Right atrium auricular region (tissue), 2 donors: Measurements from ENCODE around the gene ZNF530. TPM values are rescaled to one million over a fixed set of nuclear protein-coding genes. Genes with fewer than 3 reads are reported as not detected.

Experiments
- DNase-seq: peaks from one replicate; pipeline ENCODE4 v3.0.0-alpha.2; 2019; ENCODE audit warnings: low spot score
- H3K27ac ChIP-seq, 2 donors: fragments of 200-600 bp; sonication (generic); 1 replicate in 1 of 2; 2 replicates in 1 of 2; pipeline ENCODE4 v1.5.1; 2016 to 2019
- H3K27me3 ChIP-seq, 2 donors: fragments of 200-600 bp; sonication (generic); one replicate each; pipeline versions ENCODE4 v1.5.1 to v1.6.0; 2017 to 2019
- H3K36me3 ChIP-seq: fragments of 200-600 bp; sonication (generic); one replicate; pipeline ENCODE4 v1.5.1; 2016
- H3K4me1 ChIP-seq, 2 donors: fragments of 200-600 bp; sonication (generic); one replicate each; pipeline versions ENCODE4 v1.5.1 to v1.6.0; 2017 to 2019
- H3K4me3 ChIP-seq, 2 donors: fragments of 200-600 bp; sonication (generic); 1 replicate in 1 of 2; 2 replicates in 1 of 2; pipeline ENCODE4 v1.5.1; 2017 to 2019; ENCODE audit warnings: mild to moderate bottlenecking in 1 of 2, moderate library complexity in 1 of 2
- H3K9me3 ChIP-seq, 2 donors: fragments of 200-600 bp; sonication (generic); one replicate each; pipeline ENCODE4 v1.5.1; 2019
- total RNA-seq, 2 donors: library from RNA; depleted of rRNA; stranded (reverse); fragments of >200 nt; gene quantifications; one replicate each; pipeline ENCODE4 v1.1.0, GENCODE V29; 2016
- TF ChIP-seq, protein P1 (sequence below), 2 donors: fragments of 200-600 bp; sonication (generic); IDR thresholded peaks; one replicate each; pipeline ENCODE4 v1.5.1; 2019; ENCODE audit warnings: antibody characterized with exemption in 2 of 2

ZNF530 gene
- total RNA-seq, 2 donors from 2014 or later, result 5.7 to 10.8 TPM

GRCh38 chr19:57587529-57587928 lies 12.2 kb upstream of the ZNF530 start:
- Histone ChIP-seq H3K4me3 (no peak overlapping the region), H3K36me3 (peaks cover 33% of the 10 kb centered on the region), H3K27ac (no peak overlapping the region), H3K9me3 (peaks cover 14 to 70% of the 10 kb centered on the region in 2 donors), H3K27me3 (no peaks in the 10 kb centered on the region), H3K4me1 (peaks cover 0 to 15% of the 10 kb centered on the region in 2 donors)
- DNase-seq, result no peak
- TF ChIP-seq, protein P1, sequence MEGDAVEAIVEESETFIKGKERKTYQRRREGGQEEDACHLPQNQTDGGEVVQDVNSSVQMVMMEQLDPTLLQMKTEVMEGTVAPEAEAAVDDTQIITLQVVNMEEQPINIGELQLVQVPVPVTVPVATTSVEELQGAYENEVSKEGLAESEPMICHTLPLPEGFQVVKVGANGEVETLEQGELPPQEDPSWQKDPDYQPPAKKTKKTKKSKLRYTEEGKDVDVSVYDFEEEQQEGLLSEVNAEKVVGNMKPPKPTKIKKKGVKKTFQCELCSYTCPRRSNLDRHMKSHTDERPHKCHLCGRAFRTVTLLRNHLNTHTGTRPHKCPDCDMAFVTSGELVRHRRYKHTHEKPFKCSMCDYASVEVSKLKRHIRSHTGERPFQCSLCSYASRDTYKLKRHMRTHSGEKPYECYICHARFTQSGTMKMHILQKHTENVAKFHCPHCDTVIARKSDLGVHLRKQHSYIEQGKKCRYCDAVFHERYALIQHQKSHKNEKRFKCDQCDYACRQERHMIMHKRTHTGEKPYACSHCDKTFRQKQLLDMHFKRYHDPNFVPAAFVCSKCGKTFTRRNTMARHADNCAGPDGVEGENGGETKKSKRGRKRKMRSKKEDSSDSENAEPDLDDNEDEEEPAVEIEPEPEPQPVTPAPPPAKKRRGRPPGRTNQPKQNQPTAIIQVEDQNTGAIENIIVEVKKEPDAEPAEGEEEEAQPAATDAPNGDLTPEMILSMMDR (IDR thresholded peaks at IDR 0.05), result no peak

DNA sequence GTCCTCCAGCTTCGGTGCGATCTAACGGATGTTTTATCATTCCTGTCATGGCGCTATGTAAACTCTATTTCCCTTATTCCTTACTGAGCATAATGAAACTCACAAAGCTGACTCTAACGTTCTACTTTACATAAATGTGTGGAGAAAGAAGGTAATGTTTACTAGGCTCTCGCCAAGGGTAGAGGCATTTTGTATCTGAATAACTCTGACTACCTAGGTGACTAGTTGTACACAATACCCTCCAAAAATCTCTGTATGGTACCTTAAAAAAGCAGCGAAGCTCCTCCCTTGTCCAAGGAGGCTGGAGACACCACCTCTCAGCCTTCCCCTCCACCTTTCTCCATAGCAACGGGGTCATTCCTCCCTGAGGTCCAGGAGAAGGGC lies 316 bp upstream of the ZNF530 start:
- H3K27me3 ChIP-seq, result no peaks in the 10 kb centered on the region
- DNase-seq, result no peak
- H3K36me3 ChIP-seq, result peaks cover 2% of the 10 kb centered on the region
- peak overlapping the region; percentile 54 to 60 for H3K27ac ChIP-seq
- TF ChIP-seq, protein P1 (IDR thresholded peaks at IDR 0.05), result no peak
- H3K9me3 ChIP-seq, result peaks cover 0 to 5% of the 10 kb centered on the region in 2 donors
- H3K4me1 ChIP-seq, result peaks cover 0 to 8% of the 10 kb centered on the region in 2 donors
- H3K4me3 ChIP-seq, result peak overlapping the region; percentile 66 to 91

DNA sequence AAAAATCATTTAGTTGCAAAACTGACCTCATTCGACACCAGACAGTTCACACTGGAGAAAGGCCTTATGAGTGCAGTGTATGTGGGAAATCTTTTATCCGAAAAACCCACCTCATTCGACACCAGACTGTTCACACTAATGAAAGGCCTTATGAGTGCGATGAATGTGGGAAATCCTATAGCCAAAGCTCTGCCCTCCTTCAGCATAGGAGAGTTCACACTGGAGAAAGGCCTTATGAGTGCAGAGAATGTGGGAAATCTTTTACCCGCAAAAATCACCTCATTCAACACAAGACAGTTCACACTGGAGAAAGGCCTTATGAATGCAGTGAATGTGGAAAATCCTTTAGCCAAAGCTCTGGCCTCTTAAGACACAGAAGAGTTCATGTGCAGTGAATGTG lies 7.2 kb downstream of the ZNF530 start:
- Histone ChIP-seq H3K4me3 (no peak overlapping the region), H3K27ac (no peak overlapping the region), H3K27me3 (no peaks in the 10 kb centered on the region), H3K9me3 (peaks cover 0 to 40% of the 10 kb centered on the region in 2 donors), H3K4me1 (no peaks in the 10 kb centered on the region), H3K36me3 (peaks cover 23% of the 10 kb centered on the region)
- TF ChIP-seq, protein P1 (IDR thresholded peaks at IDR 0.05), result no peak
- no peak for DNase-seq

DNA sequence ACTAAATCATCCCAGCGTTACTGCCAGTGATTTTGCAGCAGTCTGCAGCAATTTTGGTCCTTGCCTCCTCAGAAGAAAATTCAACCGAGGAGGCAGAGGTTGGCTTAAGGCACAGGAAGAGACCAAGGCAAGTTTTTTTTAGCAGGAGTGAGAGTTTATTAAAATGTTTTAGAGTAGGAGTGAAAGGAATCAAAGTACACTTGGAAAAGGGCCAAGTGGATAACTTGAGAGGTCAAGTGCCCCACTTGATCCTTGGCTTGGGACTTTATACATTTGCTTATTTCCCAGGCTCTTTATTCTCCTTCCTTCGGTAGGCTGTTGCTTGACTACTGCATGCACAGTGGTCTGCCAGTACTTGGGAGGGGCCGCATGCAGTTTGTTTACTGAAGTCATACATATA lies 11.4 kb downstream of the ZNF530 start:
- H3K4me3 ChIP-seq, result no peak overlapping the region
- H3K9me3 ChIP-seq, result peaks cover under 1 to 32% of the 10 kb centered on the region in 2 donors

GRCh38 chr19:57613941-57614743 lies 14.5 kb downstream of the ZNF530 start, which contains the start of gene ZNF134:
Gene ZNF134, plus strand, starts transcription at chr19:57614242. Its CDS starts 5,227 bp downstream, at chr19:57619469.
- DNase-seq, result peak; percentile 87
- peaks cover 0 to 16% of the 10 kb centered on the region in 2 donors for H3K4me1 ChIP-seq
- no peaks in the 10 kb centered on the region for H3K27me3 ChIP-seq
- H3K36me3 ChIP-seq, result peaks cover 37% of the 10 kb centered on the region
- peaks cover 18 to 48% of the 10 kb centered on the region in 2 donors for H3K9me3 ChIP-seq
- peak within 1 kb of the TSS; percentile 72 to 81 for H3K27ac ChIP-seq
- TF ChIP-seq, protein P1 (IDR thresholded peaks at IDR 0.05), result peak; percentile 32 to 45
- H3K4me3 ChIP-seq, result peak within 1 kb of the TSS; percentile 92 to 99

More for the DNA sequence above, 11.4 kb downstream of the ZNF530 start:
- H3K27me3 ChIP-seq, result no peaks in the 10 kb centered on the region
- peaks cover 0 to 16% of the 10 kb centered on the region in 2 donors for H3K4me1 ChIP-seq
- TF ChIP-seq, protein P1 (IDR thresholded peaks at IDR 0.05), result no peak
- no peak for DNase-seq
- no peak overlapping the region for H3K27ac ChIP-seq
- peaks cover 10% of the 10 kb centered on the region for H3K36me3 ChIP-seq
